GM12874 (cell line): ENCODE data around the gene EEPD1.

ENCODE experiments used
- TF ChIP-seq, protein P1 (sequence below): IDR thresholded peaks from 2 replicates; pipeline ENCODE4 v1.5.1; 2011; ENCODE audit warnings: low read depth, mild to moderate bottlenecking, control low read depth, low read length, moderate library complexity; ENCODE audit not compliant: insufficient read depth

Gene EEPD1

DNA sequence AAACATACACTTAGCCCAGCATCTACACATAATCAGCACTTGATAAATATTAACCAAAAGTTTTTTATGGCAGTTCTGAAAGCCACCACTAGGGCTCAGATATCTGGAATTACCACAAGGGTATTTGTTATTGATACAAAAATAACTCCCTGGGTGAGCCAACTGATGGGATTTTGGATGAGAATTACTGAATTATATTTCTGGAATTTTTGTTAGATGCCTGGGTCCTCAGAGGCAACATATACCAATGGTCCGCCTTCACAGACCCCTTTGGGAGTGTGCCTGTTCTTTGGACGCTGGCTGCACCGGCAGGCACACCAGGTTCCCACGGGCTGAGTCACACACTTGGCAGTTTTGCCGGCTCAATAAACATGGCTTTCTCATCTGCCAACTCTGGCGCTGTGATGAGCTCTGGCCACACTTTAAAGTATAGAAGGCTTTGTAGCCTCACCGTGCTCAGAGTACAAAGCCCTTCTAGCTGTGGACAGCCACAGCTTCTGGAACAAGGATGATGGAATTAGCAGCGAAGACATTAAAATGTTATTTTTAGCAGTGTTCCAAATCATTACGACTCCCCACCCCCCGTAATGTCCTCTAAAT is 24.5 kb upstream of the EEPD1 start:
- TF ChIP-seq, protein P1, sequence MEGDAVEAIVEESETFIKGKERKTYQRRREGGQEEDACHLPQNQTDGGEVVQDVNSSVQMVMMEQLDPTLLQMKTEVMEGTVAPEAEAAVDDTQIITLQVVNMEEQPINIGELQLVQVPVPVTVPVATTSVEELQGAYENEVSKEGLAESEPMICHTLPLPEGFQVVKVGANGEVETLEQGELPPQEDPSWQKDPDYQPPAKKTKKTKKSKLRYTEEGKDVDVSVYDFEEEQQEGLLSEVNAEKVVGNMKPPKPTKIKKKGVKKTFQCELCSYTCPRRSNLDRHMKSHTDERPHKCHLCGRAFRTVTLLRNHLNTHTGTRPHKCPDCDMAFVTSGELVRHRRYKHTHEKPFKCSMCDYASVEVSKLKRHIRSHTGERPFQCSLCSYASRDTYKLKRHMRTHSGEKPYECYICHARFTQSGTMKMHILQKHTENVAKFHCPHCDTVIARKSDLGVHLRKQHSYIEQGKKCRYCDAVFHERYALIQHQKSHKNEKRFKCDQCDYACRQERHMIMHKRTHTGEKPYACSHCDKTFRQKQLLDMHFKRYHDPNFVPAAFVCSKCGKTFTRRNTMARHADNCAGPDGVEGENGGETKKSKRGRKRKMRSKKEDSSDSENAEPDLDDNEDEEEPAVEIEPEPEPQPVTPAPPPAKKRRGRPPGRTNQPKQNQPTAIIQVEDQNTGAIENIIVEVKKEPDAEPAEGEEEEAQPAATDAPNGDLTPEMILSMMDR, result no peak

DNA sequence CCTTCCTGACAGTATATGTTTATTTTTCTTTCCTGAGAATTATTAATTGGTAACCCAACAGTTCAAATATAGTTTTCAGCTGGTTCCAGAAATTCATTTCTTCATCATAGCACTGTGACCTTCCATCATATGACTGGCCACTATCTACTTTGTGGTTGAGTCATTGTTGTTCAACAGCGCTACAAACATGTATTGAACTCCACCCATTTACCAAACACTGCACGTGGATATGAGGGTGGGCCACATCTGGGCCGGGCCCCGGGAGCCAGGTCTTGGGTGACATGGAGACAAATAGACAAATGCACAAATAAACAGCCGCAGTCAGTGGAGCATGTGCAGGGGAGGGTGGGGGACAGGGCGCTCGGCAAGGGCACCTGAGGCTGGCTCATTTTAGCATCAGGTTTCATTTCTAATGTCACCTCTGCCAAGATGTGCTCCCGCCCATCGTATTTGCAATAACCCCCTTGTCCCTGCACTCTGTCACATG is 24.0 kb upstream of the EEPD1 start:
- TF ChIP-seq, protein P1, result no peak

DNA sequence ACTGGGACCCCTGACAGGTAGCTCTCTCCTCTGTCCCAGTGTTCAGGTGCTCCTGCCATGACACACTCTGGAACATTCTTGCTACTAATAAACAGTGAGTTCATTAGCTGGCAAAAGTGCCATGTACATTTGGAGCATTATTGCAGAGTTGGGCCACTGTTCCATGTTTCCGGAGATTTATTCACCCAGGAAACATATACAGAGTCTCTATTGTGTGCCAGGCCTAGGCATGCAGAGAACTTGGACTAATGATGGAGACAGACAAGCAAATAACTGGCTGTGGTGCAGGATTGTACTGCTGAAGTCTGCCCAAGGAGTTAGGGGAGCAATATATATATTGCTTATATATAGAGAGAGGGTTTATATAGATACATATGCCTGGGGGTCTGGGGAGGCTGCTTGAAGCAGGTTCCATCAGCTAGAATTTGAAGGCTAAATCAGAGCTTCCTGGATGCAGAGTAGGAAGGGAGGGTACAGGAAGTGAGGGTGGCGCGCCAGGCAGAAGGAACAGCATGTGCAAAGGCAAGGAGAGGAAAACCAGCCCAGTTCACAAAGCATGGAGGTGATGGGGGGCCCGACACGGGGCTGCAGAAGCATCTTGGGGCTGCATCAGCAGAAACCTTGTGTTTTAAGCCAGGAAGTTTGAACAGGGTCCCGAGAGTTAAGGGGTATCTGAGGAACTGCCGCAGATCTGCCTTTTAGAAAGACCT is 22.7 kb upstream of the EEPD1 start:
- TF ChIP-seq, protein P1, result no peak

DNA sequence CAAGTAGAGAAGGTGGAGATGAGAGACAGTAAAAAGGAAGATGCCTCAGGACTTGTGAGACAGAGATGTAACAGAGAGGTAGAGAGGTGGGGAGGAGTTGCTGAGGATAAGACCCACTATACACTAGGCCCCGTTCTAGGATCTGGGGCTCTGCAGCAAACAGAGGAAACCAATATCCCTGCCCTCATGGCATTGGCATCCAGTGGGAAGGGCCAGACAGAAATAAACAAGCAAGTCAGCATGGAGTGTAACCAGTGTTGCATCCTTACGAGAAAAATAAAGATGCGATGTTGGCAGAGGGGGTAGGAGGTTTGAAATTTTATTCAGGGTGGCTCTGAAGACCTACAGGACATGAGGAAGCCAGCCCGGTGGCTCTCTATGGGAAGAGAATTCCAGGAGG is 22.0 kb upstream of the EEPD1 start:
- TF ChIP-seq, protein P1, result no peak

DNA sequence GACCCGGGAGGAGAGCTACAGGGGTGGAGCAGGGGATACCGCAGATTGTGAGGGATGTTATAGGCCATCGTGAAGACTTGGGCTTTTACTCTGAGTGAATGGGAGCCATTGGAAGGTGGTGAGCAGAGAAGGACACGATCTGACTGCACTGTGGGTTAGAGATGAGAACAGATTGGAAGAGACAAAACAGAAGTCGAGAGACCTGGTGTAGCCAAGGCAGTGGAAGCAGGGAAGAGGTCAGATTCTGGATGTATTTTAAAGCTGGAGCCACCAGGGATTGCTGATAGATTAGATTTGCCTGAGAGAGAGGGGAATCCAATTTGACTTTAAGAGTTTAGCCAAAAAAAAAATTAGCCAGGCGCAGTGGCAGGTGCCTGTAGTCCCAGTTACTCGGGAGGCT is 21.6 kb upstream of the EEPD1 start:
- TF ChIP-seq, protein P1, result no peak

DNA sequence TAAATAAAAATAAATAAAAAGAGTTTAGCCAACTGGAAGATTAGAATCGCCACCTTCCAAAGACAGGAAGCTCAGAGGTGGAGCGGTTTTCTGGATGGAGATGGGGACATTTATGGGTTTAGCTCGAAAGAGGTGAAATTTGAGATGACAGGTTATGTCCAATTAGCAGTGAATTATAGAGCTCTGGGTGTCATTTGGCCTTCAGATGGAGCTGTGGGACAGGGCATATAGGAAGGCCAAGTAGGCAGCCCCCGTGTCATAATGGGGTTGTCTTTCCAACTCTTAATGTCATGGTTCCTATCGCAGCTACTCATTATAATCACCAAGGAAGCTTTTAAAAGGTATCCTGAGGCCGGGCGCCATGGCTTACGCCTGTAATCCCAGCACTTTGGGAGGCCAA is 21.0 kb upstream of the EEPD1 start:
- TF ChIP-seq, protein P1, result no peak

DNA sequence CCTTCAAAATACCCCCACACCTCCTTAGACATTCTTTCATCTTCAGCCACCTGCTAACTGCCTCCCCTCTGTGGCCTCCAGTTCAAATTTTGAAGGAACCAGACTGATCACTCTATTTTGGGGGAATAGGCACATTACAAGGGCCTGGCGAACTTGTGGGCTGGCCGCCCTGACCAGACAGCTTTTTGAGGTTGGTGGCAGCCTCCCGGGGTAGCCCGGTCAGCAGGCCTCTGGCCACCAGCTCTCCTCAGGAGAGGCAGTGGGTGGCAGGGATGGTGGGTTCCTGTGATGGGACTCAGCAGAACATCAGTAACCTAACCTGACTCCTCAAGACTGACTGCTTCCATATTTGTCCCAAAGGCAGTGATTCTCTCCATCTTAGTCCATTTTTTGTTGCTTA is 17.4 kb upstream of the EEPD1 start:
- TF ChIP-seq, protein P1, result no peak
